NCI-H2227 (cell line): ENCODE data around the gene EIF4G3.
"Not testable (repeated sequence)": the region's sequence is repeated elsewhere in the genome, so short reads cannot be mapped to it uniquely, and the experiment has no call there.

Experiments used
- DNase-seq: peaks from one replicate; lab custom pipeline; 2025; ENCODE audit not compliant: unreplicated experiment; lab: John Stamatoyannopoulos, UW

EIF4G3 gene

GRCh38 chr1:21156019-21156418 lies 20.7 kb downstream of the EIF4G3 start:
- no peak for DNase-seq

GRCh38 chr1:21154717-21155116 lies 22.0 kb downstream of the EIF4G3 start:
- DNase-seq: no peak

GRCh38 chr1:21153388-21153787 lies 23.3 kb downstream of the EIF4G3 start:
- no peak for DNase-seq

GRCh38 chr1:21152423-21153100 lies 24.1 kb downstream of the EIF4G3 start:
- DNase-seq: no peak

GRCh38 chr1:21149855-21150432 lies 26.8 kb downstream of the EIF4G3 start:
- peak; percentile 22 for DNase-seq

- DNase-seq: no peak
These were observed 27.3 kb downstream of the EIF4G3 start for GRCh38 chr1:21149430-21149854.

GRCh38 chr1:21143752-21144151 lies 32.9 kb downstream of the EIF4G3 start:
- no peak for DNase-seq

- no peak for DNase-seq
These were observed 33.6 kb downstream of the EIF4G3 start for GRCh38 chr1:21143138-21143537.

- DNase-seq: no peak
These were observed 35.7 kb downstream of the EIF4G3 start for GRCh38 chr1:21141030-21141429.

- DNase-seq: peak; percentile 36
These were observed 37.1 kb downstream of the EIF4G3 start for GRCh38 chr1:21139601-21140000.

- not testable (repeated sequence) for DNase-seq
These were observed 40.4 kb downstream of the EIF4G3 start for GRCh38 chr1:21136344-21136743.

- DNase-seq: no peak
These were observed 45.5 kb downstream of the EIF4G3 start for GRCh38 chr1:21131200-21131599.

GRCh38 chr1:21129407-21129806 lies 47.3 kb downstream of the EIF4G3 start:
- DNase-seq: no peak

- no peak for DNase-seq
These were observed 50.4 kb downstream of the EIF4G3 start for GRCh38 chr1:21126324-21126723.

GRCh38 chr1:21124846-21125245 lies 51.9 kb downstream of the EIF4G3 start:
- DNase-seq: no peak

- DNase-seq: no peak
These were observed 53.3 kb downstream of the EIF4G3 start for GRCh38 chr1:21123287-21123948.

- DNase-seq: no peak
These were observed 54.8 kb downstream of the EIF4G3 start for GRCh38 chr1:21121764-21122471.

- no peak for DNase-seq
These were observed 58.5 kb downstream of the EIF4G3 start for GRCh38 chr1:21118167-21118566.

- DNase-seq: no peak
These were observed 59.1 kb downstream of the EIF4G3 start for GRCh38 chr1:21117597-21118001.

- no peak for DNase-seq
These were observed 59.5 kb downstream of the EIF4G3 start for GRCh38 chr1:21117159-21117558.

- DNase-seq: no peak
These were observed 61.5 kb downstream of the EIF4G3 start for GRCh38 chr1:21115098-21115760.
